Measurements from ENCODE around the gene PDXK.

Gene PDXK

DNA sequence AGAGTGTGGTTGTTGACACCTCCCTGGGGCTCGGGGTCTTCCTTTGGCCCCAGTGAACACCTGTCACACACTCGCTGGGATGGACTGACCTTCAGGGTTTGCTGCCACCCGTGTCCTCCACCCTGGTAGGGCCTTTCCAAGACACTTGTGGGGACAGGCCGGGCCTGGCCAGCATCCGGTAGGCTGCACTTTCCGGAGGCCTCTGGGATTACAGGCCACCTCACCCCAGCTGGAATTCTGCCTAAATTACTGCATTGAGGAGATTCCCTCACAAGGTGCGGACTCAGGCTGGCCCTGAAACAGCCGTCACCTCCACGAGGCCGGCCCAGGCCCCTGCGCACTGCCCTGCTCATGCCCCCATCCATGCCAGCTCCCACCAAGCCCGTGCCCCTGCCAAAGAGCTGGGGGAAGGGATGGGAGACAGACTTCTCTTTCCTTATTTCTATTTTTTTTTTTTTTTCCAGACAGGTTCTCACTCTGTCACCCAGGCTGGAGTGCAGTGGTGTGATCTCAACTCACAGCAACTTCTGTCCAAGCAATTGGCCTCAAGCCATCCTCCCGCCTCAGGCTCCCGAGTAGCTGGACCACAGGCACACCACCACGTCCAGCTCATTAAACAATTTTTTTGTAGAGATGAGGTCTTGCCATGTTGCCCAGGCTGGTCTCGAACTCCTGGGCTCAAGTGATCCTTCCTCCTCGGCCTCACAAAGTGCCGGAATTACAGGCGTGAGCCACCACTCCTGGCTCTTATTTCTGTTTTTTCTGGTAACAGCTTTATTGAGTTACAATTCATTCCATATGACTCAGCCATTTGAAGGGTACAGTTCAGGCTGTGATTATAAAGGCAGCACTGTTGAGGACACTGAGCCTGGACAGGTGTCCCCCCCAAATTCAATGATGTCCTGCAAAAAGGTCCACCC lies 45.9 kb downstream of the PDXK start:
- no peak for DNase-seq

DNA sequence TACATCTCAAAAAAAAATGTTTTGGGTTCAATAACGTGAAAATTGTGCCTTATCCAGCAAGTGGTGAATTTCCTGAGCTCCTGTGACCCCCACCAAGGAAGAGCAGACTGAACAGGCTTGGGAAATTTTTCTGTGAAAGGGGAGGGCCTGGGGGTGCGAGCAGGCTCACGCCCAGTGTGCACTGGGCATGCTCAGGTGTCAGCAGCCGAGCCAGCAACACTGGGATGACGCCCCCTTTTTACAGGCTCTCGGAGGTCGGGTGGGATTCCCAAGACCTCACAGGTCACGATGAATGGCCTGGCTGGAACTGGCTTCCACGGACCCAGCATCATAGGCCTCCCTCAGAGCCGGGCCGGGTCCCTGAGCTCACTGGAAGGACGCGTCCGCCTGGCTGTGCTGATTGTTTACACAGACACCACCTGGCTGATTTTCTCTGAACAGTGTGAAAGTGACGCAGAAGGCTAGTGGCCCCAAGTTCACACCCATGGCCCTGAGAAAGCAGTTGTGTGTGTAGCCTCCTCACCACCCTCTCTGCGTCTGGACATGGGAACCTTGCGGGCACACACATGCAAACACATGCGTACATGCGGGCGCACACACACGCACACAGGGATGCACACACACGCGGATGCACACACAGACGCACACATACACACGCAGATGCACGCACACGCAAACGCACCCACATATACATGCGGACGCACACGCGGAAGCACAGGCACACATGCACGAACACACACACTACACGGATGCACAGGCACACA lies 48.0 kb downstream of the PDXK start:
- DNase-seq = no peak

DNA sequence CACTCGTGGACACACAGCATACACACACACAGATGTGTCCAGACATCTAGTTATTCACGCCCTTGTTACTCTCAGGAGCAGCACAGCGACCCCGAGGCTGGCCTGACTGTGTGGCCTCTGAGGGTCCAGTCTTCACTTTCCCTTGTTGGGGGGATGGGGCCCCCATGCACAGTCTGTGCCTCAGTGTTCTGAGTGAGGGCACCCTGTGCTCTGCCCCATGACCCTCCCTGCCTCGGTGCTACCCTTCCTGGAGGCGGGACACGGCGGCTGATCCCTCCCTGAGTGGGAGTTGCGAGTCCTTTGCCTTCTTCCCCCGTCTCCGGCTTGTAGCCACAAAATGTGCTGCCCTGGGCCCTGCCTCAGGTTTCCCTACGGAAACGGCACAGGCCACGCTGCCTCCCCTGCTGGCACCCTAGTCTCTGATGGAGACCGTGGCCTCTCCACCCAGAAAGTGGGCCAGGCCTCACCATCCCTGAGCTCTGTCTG lies 48.6 kb downstream of the PDXK start:
- no peak for DNase-seq

DNA sequence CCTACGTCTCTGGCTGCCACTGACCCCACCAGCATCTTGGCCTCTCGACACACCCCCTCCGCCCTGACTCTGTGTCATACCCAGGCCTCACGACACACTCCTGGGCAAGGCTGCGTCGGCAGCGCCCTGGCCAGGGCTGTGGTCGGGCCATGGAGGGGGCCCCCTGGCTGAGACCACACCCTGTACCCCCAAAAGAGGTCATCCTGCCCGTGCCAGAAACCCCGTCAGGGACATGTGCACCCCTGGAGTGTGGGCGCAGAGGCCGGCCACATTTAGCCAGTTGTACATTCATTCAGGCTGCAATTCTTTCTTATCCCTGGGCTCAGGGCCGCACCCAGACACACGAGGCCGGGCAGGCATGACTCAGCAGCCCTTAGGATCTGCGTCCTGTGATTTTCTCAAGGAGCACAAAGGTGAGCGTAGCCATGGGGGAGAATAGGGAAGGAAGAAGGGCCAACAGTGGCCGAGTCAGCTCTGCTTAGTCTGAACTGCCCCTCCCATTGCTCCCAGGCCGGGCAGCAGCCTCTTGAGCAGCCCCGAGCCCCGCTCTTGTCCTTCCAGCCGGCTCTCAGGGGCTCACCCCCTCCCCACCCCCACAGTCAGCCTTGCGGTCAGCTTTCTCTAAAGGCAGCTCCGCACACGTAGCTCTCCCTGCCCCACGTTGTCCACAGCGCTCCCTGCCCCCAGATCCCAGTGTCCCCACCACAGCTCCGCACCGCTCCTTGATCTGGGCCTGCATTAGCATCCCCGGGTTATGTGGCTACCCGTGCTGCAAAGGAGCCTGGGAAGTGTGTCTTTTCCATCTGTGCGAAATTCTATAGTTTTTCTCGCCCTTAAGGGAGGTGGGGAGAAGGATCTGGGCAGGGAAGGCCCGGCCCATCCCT lies 49.3 kb downstream of the PDXK start:
- no peak for DNase-seq

DNA sequence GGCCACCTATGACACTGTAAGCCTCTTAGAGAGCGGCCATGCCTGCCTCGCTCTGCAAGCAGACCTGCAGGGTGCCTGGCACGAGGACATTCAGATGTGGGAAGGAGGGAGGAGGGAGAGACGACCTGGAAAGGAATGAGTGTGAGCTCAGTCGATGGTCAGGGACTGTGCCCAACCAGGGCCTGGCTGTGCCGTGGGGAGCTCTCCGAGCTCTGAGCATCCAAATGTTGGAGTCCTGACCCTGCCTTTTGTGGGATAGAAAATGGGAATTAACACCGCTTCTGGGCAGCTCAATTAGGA lies 49.9 kb downstream of the PDXK start:
- DNase-seq = no peak

DNA sequence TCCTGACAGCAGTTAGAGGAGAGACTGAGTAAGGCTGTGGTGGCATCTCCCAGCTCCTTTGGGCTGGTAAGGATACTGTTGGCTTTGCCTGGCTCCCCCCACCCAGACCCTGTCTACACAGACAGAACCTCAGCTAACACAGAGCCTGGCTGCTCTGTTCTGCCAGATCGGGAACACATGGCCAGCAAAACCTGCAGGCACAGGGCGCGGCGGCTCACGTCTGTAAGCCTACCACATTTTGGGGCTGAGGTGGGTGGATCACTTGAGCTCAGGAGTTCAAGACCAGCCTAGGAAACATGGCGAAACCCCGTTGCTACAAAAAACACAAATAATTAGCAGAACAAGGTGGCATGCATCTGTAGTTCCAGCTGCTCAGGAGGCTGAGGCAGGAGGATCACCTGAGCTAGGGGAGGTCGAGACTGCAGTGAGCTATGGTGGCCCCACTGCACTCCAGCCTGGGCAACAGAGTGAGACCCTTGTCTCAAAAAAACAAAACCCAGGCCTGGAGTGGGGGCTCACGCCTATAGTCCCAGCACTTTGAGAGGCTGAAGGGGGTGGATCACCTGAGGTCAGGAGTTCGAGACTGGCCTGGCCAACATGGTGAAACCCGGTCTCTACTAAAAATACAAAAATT lies 50.5 kb downstream of the PDXK start:
- no peak for DNase-seq

DNA sequence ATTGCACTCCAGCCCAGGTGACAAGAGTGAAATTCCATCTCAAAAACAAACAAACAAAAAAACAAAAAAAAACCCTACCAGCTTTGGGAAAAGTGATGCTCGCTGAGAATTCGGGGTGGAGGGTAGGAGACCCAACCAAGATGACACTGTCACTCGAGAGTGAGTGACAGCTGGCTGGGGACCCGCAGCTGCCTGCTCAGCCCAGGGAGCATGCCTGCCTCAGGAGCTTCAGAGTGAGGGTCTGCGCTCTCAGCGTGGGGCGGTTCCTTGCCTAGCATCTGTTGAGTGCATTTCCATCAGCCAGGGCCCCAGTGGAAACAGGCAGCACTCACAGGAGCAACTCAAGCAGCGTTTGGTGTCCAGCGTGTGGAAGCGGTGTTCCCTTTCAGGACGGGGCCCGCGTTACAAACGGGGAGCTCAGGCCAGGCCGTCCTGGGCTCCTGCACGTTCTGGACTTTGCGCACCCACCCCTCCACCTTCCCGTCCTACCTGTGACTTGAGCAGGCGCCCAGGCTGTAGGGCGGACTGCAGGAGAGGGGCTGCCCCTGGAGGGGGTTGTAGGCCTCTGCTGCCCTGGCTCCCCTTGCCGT lies 51.2 kb downstream of the PDXK start:
- no peak for DNase-seq

DNA sequence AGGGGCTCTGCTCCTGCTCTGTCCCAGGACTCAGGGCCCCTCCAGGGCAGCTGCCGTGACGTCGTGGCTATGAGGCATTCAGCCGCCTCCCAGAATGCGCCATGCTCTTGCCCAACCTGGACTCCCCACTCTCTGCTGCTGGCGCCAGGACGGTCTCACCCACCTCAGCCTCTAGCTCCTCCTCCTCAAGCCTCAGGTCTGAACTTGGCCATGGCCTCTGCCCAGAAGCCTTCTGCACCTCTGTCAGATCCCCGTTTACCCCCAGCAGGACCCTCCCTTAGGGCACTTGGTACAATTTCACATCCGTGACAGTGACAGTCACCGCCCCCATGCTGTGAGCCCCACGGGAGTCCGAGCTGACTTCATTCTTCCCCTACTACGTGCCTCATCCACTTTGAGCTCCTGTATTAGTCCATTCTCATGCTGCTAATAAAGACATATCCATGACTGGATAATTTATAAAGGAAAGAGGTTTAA lies 52.3 kb downstream of the PDXK start:
- no peak for DNase-seq

DNA sequence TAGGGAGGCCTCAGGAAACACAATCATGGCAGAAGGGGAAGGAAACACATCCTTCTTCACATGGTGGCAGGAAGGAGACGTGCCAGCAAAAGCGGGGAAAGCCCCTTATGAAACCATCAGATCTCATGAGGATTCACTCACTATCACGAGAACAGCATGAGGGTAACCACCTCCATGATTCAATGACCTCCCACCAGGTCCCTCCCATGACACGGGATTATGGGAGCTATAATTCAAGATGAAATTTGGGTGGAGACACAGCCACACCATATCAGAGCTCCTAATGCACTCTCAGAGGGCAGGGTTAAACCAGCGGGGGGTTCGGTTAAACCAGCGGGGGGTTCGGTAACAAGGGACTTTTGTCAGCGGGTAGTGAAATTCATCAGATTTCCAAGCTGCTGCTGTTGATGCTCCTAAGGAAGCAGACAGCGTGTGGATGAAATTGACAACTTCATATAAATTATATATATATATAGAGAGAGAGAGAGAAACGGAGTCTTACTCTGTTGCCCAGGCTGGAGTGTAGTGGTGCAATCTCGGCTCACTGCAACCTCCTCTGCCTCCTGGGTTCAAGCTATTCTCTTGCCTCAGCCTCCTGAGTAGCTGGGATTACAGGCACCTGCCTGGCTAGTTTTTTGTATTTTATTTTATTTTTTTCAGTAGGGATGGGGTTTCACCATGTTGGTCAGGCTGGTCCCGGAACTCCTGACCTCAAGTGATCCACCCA lies 52.9 kb downstream of the PDXK start:
- DNase-seq = no peak

DNA sequence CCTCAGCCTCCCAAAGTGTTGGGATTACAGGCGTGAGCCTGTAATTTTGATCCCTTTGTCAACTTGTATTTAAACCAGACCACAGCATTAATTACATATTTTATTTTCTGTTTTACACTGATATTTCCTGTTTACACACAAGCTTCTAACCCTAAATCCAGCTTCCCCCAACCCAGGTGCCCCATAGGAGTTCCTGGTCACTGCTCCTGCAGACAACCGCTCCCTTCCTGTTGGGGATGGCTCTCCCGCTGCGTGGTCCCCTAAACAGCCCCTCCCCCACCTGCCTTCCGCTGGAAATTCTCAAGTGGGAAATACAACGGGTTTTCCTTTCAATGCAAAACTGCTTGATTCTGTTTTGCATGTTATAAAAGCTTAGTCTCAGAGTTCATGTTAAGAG lies 53.5 kb downstream of the PDXK start:
- DNase-seq = no peak

DNA sequence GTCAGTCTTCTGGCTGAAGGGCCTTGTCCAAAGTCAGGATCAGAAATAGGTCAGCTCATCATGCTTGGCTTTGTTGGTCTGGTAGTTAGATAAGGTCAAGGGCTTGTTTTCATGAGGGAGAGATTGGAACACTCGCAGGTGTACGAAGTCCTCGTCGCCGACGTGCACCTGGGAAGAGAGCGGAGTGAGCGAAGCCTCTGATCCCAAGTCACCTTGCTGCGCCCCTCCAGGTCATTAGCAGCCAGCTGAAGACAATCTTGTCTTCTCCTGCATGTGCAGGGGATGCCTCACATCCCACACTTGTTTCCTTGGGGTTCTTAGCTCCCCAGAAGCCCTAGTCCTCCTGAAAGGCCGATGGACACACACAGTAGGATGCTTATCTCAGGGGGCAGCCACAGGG lies 55.2 kb downstream of the PDXK start:
- no peak for DNase-seq

DNA sequence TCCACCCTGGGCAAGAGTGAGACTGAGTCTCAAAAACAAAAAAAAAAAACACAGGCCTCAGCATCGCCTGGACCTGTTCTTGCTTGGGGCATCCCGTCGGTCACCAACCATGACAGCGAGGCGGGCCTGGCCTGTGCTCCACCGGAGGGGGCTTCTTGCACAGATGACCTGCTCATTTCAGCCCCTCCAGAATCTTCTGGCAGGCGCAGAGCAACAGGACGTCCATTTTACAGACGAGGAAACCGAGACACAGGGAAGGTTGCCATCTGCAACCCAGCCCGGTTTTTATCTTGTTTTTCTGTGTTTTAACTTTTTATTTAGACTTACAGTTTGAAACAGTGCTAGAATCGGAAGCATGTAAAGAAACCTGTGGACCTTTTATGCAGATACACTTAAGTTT lies 56.3 kb downstream of the PDXK start:
- no peak for DNase-seq

DNA sequence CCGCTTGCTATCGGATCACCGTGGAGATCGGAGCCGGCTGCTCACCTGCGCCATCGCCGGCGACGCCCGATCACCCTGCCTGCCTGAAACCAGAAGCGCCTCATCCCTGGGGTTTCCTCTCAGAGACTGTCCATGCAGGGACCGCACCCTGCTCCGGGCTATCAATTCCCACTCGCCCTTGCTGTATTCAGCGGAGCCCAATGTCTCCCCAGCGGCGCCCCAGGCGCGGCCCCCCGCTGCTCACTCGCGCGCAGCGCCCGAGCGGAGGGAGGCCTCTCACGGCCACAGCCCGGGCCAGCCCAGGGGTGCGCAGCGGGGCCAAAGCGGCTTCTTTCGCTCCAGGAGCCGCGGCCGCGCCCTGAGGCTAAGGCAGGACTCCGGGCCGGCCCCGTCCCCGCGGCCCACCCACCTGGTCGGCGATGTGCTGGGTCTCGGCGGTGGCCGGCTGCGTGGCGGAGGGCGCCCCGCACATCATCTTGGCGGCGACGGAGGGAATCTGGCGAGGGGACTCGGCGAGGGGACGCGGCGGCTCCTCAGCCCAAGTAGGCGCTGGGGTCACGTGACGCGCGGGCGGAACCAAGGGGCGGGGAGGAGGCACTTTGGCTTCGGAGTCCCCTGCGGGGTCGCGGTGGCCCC lies 57.0 kb downstream of the PDXK start, which contains the start of gene CSTB:
Gene CSTB, minus strand, starts transcription at position 514 of the 636 bp plus-strand sequence. Its CDS starts 39 bp downstream, at position 475.
- peak; percentile 89 for DNase-seq

DNA sequence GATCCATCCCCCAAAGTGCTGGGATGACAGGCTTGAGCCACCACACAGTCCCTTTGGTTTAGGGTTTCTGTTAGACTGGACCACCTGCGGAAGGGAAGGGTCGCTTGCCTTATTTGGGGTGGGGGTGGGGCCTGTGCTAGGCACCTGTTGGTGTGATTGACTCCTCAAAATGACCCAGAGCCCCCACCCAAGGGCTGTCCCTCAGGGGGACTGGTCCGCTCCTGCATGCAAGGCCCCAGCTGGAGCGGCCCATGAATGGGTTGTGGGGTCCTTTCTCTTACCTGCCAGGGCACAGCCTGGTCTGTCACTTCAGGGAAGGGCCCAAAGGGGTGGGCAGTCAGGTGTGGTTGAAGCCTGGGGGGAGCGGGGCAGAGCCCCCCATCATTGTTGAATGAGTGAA lies 59.0 kb downstream of the PDXK start:
- DNase-seq = no peak

DNA sequence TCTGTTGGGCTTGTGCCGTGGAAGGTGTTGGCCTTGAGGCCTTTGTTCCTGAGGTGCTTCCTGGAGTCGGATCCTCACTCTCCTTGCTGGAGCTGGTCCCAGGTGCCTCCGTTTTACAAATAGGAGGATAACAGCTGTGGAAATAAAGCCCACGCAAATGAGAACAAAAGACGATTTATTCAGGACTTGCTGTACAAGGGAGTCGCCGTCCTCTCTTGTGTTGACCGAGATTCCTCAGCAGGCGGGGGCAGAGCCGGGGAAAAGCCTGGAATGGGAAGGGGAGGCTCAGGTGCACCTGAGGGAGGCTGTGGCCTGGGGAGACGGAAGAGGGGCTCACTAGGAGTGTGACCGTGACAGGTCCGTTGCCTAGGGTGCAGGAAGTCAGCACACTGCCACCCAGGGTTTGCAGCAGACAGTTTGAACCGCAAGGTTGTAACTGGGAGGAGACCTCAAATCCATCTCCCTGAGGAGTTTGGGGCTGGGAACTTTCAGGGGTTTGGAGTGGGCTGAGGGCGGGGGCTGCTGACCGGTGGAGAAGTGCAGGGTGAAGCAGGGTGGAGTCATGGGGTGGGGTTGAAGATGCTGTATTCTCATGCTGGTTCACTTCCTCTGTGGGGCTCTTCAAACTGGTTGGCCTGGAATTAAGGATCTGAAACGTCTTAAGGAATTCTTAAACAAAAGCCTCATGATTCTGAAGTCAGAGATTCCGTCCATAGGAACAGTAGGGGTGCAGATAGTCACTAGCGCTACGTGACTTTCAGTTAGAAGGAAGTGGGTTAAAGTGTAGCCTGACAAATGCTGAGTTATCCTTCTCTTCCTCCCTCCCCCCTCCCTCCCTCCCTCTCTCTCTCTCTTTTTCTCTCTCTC lies 59.8 kb downstream of the PDXK start:
- peak; percentile 39 for DNase-seq

DNA sequence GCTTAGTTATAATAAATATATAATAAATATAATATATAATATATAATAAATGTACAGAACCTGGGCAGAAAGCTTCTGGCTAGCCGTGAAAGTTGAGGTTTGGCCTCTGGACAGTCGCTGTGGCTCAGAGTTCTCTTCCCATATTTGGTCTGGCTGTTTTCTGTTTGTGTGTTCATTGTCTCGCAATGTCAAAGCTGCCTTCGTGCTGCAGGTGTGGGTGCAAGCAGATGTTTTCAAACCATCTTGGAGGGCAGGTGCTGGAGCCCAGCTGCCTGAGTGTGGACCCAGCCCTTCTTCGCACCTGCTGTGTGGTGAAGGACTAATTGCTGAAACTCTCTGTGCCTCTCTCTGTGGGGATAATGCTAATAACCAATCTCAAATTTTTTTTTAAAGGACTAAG lies 60.7 kb downstream of the PDXK start:
- DNase-seq = no peak

DNA sequence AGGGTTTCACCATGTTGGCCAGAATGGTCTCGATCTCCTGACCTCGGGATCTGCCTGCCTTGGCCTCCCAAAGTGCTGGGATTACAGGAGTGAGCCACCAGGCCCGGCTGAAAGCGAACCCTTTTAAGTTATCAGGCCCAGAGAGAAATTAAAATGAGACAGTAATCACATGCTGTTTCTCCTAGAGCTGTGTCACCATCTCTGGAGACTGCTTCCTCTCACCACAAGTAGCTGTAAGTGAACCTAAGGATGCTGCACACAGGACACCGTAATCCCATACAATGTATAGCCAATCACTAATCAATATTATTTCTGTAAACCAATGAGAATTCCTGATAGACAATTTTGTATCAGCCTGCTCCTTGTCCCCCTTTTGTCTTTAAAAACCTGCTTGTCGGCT lies 62.9 kb downstream of the PDXK start:
- no peak for DNase-seq

DNA sequence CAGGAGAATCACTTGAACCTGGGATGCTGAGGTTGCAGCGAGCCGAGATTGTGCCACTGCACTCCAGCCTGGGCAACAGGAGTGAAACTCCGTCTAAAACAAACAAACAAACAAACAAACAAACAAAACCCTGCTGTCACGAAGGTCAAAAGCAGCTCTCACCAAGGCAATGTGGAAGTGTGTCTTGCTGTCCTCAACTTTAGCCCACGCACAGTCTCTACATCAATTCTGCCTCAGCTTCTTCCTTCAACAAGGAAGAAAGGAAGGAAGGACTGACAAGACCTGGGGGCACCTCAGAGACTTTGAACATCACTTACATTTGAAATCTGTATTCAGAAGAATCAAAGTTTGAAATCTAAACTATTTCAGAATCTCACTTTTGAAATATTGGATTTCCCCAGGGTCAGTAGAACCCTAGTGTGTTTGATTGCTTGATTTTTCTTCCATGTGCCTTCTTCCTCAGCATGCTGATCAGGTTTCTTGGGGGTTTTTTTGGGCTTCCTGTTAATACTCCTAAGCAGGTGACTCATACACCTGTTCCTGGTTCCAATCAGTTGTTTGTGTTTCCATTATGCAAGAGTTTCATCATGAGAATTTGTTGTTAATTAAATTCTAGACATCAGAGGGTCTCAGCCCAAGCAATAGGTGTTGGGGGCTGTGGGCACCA lies 63.6 kb downstream of the PDXK start:
- DNase-seq = peak; percentile 47

DNA sequence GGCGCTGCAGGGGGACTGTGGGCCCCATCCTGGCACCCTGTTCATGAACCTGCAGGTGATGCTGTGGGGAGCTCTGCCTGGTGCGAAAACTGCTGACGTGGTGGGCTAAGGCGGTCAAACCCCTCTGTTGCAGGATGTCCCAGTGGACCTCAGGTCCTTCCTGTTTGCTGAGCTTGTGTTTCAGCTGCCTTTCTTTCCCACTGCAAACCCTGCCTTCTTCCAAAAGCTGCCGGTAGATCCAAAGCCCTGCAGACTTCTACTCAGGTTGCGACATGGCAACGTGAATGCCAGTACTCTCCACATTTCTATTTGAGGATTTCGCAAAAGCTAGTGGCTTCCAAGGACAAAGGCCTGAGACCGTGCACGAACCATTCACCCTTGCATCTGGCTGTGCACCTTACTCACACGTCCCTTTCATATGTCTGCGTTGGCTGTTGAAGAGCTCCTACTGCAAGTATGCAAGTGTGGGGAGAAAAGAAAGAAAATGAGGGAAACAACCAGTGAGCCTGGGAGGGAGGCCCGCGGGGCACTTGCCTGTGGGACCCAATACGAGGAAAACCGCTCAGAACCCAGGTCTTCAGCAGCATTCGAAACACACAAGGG lies 64.3 kb downstream of the PDXK start:
- no peak for DNase-seq

Measured in activated CD4-positive, alpha-beta T cell treated with anti-CD3 and anti-CD28 coated beads, Interleukin-2, Interleukin-6, amounts not matched to agents 100 ng/mL and 50 ng/mL, durations not matched to agents 16 hours and 8 hours (primary cell).